NT2/D1 (cell line): ENCODE data around the gene G6PC3.
A peak's percentile ranks its signal among the peaks of the same experiment; 100 is the strongest.

Source experiments
- DNase-seq: peaks from one replicate; pipeline ENCODE4 v3.0.0-alpha.2; 2011; ENCODE audit warnings: low read depth, low spot score
- H3K27me3 ChIP-seq: 2 replicates; pipeline ENCODE4 v1.6.0; 2011; ENCODE audit warnings: mild to moderate bottlenecking; ENCODE audit not compliant: insufficient read length, insufficient read depth
- H3K36me3 ChIP-seq: 2 replicates; pipeline ENCODE4 v1.6.1; 2011; ENCODE audit warnings: mild to moderate bottlenecking, low read length, mixed read lengths; ENCODE audit not compliant: insufficient read depth, insufficient read length
- H3K4me1 ChIP-seq: 2 replicates; pipeline ENCODE4 v1.5.1; 2011; ENCODE audit not compliant: insufficient read depth, insufficient read length
- H3K4me3 ChIP-seq: 2 replicates; pipeline ENCODE4 v1.5.1; 2011; ENCODE audit warnings: low read depth; ENCODE audit not compliant: insufficient read length
- H3K9ac ChIP-seq: 2 replicates; pipeline ENCODE4 v1.6.0; 2011; ENCODE audit warnings: low read depth; ENCODE audit not compliant: insufficient read length
- H3K9me3 ChIP-seq: 2 replicates; pipeline ENCODE4 v1.5.1; 2011; ENCODE audit warnings: mild to moderate bottlenecking, low read length; ENCODE audit not compliant: insufficient read depth
- SUZ12 ChIP-seq: IDR thresholded peaks from 2 replicates; pipeline ENCODE4 v1.6.1; 2011; ENCODE audit not compliant: insufficient read length, insufficient read depth; ENCODE audit errors: extremely low read depth
- YY1 ChIP-seq: IDR thresholded peaks from 2 replicates; pipeline ENCODE4 v1.6.1; 2011; ENCODE audit not compliant: insufficient read length, insufficient read depth
- ZNF274 ChIP-seq: IDR thresholded peaks from 2 replicates; pipeline ENCODE4 v1.6.1; 2011; ENCODE audit warnings: mild to moderate bottlenecking, low read depth, low read length

The G6PC3 gene

GRCh38 chr17:44110823-44111633, 40.5 kb downstream of the G6PC3 start:
- Histone ChIP-seq H3K9ac (peak overlapping the region; percentile 79), H3K4me3 (peak overlapping the region; percentile 29), H3K36me3 (peaks cover 20% of the 10 kb centered on the region), H3K4me1 (peaks cover 46% of the 10 kb centered on the region), H3K9me3 (no peaks in the 10 kb centered on the region), H3K27me3 (peaks cover 18% of the 10 kb centered on the region)
- TF ChIP-seq YY1 (no peak), ZNF274 (no peak), SUZ12 (no peak)
- DNase-seq, result no peak

- DNase-seq, result no peak
- TF ChIP-seq YY1 (no peak), ZNF274 (no peak), SUZ12 (no peak)
- H3K4me3 ChIP-seq, result no peak overlapping the region
- H3K9ac ChIP-seq, result peak overlapping the region; percentile 79
- H3K36me3 ChIP-seq, result peaks cover 26% of the 10 kb centered on the region
- H3K9me3 ChIP-seq, result no peaks in the 10 kb centered on the region
- H3K27me3 ChIP-seq, result peaks cover 18% of the 10 kb centered on the region
- peaks cover 45% of the 10 kb centered on the region for H3K4me1 ChIP-seq
Observed at GRCh38 chr17:44111777-44112176, 41.2 kb downstream of the G6PC3 start.

GRCh38 chr17:44112284-44113280, 42.0 kb downstream of the G6PC3 start:
- Histone ChIP-seq H3K4me3 (no peak overlapping the region), H3K9ac (no peak overlapping the region), H3K9me3 (no peaks in the 10 kb centered on the region), H3K27me3 (peaks cover 18% of the 10 kb centered on the region), H3K4me1 (peaks cover 45% of the 10 kb centered on the region), H3K36me3 (peaks cover 30% of the 10 kb centered on the region)
- no peak for DNase-seq
- TF ChIP-seq SUZ12 (no peak), YY1 (no peak), ZNF274 (no peak)

- Histone ChIP-seq H3K9me3 (no peaks in the 10 kb centered on the region), H3K4me1 (peaks cover 40% of the 10 kb centered on the region), H3K27me3 (peaks cover 13% of the 10 kb centered on the region), H3K9ac (no peak overlapping the region), H3K4me3 (no peak overlapping the region), H3K36me3 (peaks cover 30% of the 10 kb centered on the region)
- no peak for TF ChIP-seq YY1
- TF ChIP-seq SUZ12, result no peak
- TF ChIP-seq ZNF274, result no peak
- DNase-seq, result no peak
Observed at GRCh38 chr17:44113382-44113781, 42.8 kb downstream of the G6PC3 start.

GRCh38 chr17:44113868-44114840, 43.6 kb downstream of the G6PC3 start:
- Histone ChIP-seq H3K36me3 (peaks cover 30% of the 10 kb centered on the region), H3K4me3 (no peak overlapping the region), H3K9me3 (no peaks in the 10 kb centered on the region), H3K9ac (no peak overlapping the region), H3K27me3 (peaks cover 12% of the 10 kb centered on the region), H3K4me1 (peaks cover 41% of the 10 kb centered on the region)
- DNase-seq, result no peak
- TF ChIP-seq SUZ12 (no peak), ZNF274 (no peak), YY1 (no peak)

GRCh38 chr17:44115585-44116415, 45.3 kb downstream of the G6PC3 start:
- Histone ChIP-seq H3K27me3 (peaks cover under 1% of the 10 kb centered on the region), H3K9me3 (no peaks in the 10 kb centered on the region), H3K9ac (peak overlapping the region; percentile 57), H3K4me1 (peaks cover 33% of the 10 kb centered on the region), H3K4me3 (no peak overlapping the region), H3K36me3 (peaks cover 24% of the 10 kb centered on the region)
- no peak for TF ChIP-seq YY1
- no peak for TF ChIP-seq ZNF274
- TF ChIP-seq SUZ12, result no peak
- DNase-seq, result no peak
